GM23248 (cell line): Measurements from ENCODE around the gene STK31. TPM values are rescaled to one million over a fixed set of nuclear protein-coding genes. Genes with fewer than 3 reads are reported as not detected.
"Not testable (repeated sequence)": the region's sequence is repeated elsewhere in the genome, so short reads cannot be mapped to it uniquely, and the experiment has no call there.

ENCODE experiments used
- DNase-seq: peaks from one replicate; pipeline ENCODE4 v3.0.0-alpha.2; 2015
- H2AFZ ChIP-seq: fragments of 200-600 bp; sonication (generic); 2 replicates; pipeline ENCODE4 v1.6.1; 2016; ENCODE audit warnings: antibody characterized with exemption
- H3F3A ChIP-seq: fragments of 200-600 bp; sonication (generic); 2 replicates; pipeline ENCODE4 v1.6.1; 2016; ENCODE audit warnings: mild to moderate bottlenecking, antibody characterized with exemption, mixed run types; ENCODE audit not compliant: insufficient read depth
- H3K27ac ChIP-seq: fragments of 200-600 bp; sonication (generic); 2 replicates; pipeline ENCODE4 v1.5.1; 2016; ENCODE audit warnings: mild to moderate bottlenecking
- H3K27me3 ChIP-seq: fragments of 200-600 bp; sonication (generic); replicated peaks from 2 replicates; pipeline ENCODE4 v1.6.1; 2016; ENCODE audit warnings: mild to moderate bottlenecking; ENCODE audit not compliant: insufficient read depth
- H3K36me3 ChIP-seq: fragments of 200-600 bp; sonication (generic); 2 replicates; pipeline ENCODE4 v1.6.1; 2016; ENCODE audit warnings: low read depth, mild to moderate bottlenecking
- H3K4me1 ChIP-seq: fragments of 200-600 bp; sonication (generic); 2 replicates; pipeline ENCODE4 v1.6.1; 2016; ENCODE audit warnings: mild to moderate bottlenecking; ENCODE audit not compliant: insufficient read depth
- H3K4me2 ChIP-seq: fragments of 200-600 bp; sonication (generic); one replicate; pipeline ENCODE4 v1.6.1; 2016; ENCODE audit warnings: mild to moderate bottlenecking; ENCODE audit not compliant: unreplicated experiment
- H3K4me3 ChIP-seq: fragments of 200-600 bp; sonication (generic); 2 replicates; pipeline ENCODE4 v1.5.1; 2016; ENCODE audit warnings: mild to moderate bottlenecking
- H3K79me2 ChIP-seq: fragments of 200-600 bp; sonication (generic); 2 replicates; pipeline ENCODE4 v1.6.1; 2016; ENCODE audit warnings: mild to moderate bottlenecking; ENCODE audit not compliant: insufficient read depth
- H3K9ac ChIP-seq: fragments of 200-600 bp; sonication (generic); 2 replicates; pipeline ENCODE4 v1.6.1; 2016; ENCODE audit warnings: mild to moderate bottlenecking
- H3K9me2 ChIP-seq: fragments of 200-600 bp; sonication (generic); 2 replicates; pipeline ENCODE4 v1.6.1; 2016; ENCODE audit warnings: mixed run types, mild to moderate bottlenecking, moderate library complexity; ENCODE audit not compliant: insufficient read depth
- H3K9me3 ChIP-seq: fragments of 200-600 bp; sonication (generic); one replicate; pipeline ENCODE4 v1.6.1; 2017; ENCODE audit warnings: low read depth
- H4K20me1 ChIP-seq: fragments of 200-600 bp; sonication (generic); 2 replicates; pipeline ENCODE4 v1.6.0; 2016; ENCODE audit not compliant: insufficient read depth
- EZH2 ChIP-seq: fragments of 200-600 bp; sonication (generic); IDR thresholded peaks from 2 replicates; pipeline ENCODE4 v1.6.1; 2018; ENCODE audit warnings: antibody characterized with exemption, mild to moderate bottlenecking; ENCODE audit not compliant: insufficient read depth, poor library complexity, severe bottlenecking
- EZH2phosphoT487 ChIP-seq: fragments of 200-600 bp; sonication (generic); IDR thresholded peaks from 2 replicates; pipeline ENCODE4 v1.6.1; 2018; ENCODE audit warnings: antibody characterized with exemption, moderate library complexity, mild to moderate bottlenecking, low read depth; ENCODE audit not compliant: insufficient read depth
- WGBS, 2 experiments: methylation state at CpG; one replicate each; pipeline ENCODE4 v1.1.6; 2015 to 2017; ENCODE audit warnings: low lambda C conversion rate in 2 of 2, low coverage in 1 of 2; ENCODE audit errors: missing lambda C conversion rate in 2 of 2; 5-methylcytosine and 5-hydroxymethylcytosine counted together
- in situ Hi-C: fragments of 300-500 bp; cut with MboI; formaldehyde crosslinking; loops from 2 replicates; pipeline ENCODE4 v1.15.0; 2020
- polyA plus RNA-seq: library from polyadenylated mRNA; unstranded; fragments of >200 nt; fragmentation: Nextera tagmentation; extraction: Ambion mirVana; gene quantifications from 2 replicates; pipeline ENCODE4 v1.2.1, GENCODE V29; 2016
- total RNA-seq: library from RNA; depleted of rRNA; stranded (reverse); fragments of >200 nt; shearing (Covaris generic); gene quantifications from 2 replicates; pipeline ENCODE4 v1.2.3, GENCODE V29; 2014

The STK31 gene
- total and polyA plus RNA-seq, 2 experiments from 2014 or later: not detected

DNA sequence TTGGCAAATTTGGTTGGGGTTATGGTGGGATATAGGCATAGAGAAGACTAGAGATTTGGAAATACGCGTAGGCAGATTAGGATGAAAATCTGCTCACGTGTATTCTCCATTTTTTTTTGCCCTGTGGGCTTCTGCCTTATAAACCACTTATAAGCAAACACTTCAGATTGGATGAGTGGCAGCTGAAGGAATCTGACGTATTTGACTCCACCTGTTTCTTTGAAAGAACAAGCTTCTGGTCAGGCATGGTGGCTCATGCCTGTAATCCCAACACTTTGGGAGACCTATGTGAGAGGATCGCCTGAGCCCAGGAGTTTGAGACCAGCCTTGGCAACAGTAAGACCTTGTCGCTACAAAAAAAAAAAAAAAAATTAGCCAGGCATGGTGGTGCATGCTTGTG, 5.1 kb downstream of the STK31 start:
- Histone ChIP-seq H3K27ac (no peak overlapping the region), H3K9me3 (no peaks in the 10 kb centered on the region), H3K4me3 (no peak overlapping the region), H3K27me3 (no peaks in the 10 kb centered on the region), H2AFZ (no peak overlapping the region), H3K4me1 (peaks cover 18% of the 10 kb centered on the region), H3K36me3 (no peaks in the 10 kb centered on the region), H3K9me2 (no peaks in the 10 kb centered on the region), H3K79me2 (no peaks in the 10 kb centered on the region), H3F3A (peaks cover 10% of the 10 kb centered on the region; the same call in 1 of the 2 replicates), H4K20me1 (no peaks in the 10 kb centered on the region), H3K9ac (no peak overlapping the region), H3K4me2 (no peak overlapping the region)
- WGBS, 2 experiments: 89 to 90% methylated on average over 6 of the region's 6 CpGs
- in situ Hi-C loops: no loop called here
- no peak for DNase-seq
- TF ChIP-seq EZH2 (no peak), EZH2phosphoT487 (no peak)

DNA sequence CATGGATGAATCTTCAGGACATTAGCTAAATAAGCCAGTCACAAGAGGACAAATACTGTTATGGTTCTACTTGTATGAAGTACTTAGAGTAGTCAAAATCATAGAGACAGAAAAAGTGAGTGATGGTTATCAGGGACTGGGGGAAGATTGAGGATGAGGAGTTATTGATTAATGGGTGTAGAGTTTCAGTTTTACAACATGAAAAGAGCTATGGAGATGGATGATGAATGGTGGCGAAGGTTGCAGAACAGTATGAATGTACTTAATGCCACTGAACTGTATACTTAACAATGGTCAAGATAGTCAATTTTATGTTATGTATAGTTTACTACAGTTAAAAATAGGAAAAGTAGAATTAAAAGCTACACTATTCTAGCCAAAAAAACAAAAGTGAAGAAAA, 7.8 kb downstream of the STK31 start:
- 95 to 100% methylated on average over 1 of the region's 1 CpG for WGBS, 2 experiments
- in situ Hi-C loops: no loop called here

DNA sequence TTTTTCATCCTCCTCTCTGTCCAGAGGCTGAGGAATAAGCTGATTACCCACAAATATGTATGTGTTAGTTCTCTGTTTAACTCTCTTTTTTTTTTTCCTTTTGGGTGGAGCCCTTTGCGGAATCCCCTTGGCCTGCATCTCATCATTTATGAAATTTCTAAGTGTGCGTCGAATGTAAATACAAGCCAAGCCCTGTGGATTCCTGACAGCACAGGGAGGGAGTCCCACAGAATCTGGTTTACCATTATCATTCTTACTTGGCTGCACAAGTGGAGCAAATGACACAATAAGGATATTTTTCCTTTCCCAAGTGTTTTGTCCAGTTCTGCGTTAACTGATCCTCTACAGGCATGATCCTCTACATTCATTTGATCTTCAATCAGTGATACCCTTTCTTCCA, 11.4 kb downstream of the STK31 start:
- DNase-seq: no peak
- H3K9ac ChIP-seq: no peak overlapping the region
- TF ChIP-seq EZH2phosphoT487 (no peak), EZH2 (no peak)
- H3F3A ChIP-seq: no peaks in the 10 kb centered on the region
- H3K27ac ChIP-seq: no peak overlapping the region
- in situ Hi-C loops: no loop called here
- H3K36me3 ChIP-seq: no peaks in the 10 kb centered on the region
- H3K4me2 ChIP-seq: no peak overlapping the region
- H3K4me3 ChIP-seq: no peak overlapping the region
- H3K4me1 ChIP-seq: no peaks in the 10 kb centered on the region
- no peaks in the 10 kb centered on the region for H3K9me3 ChIP-seq
- 0 out of 2 replicates have a peak, but pooled peaks cover 5% of the 10 kb centered on the region for H3K27me3 ChIP-seq
- H4K20me1 ChIP-seq: no peaks in the 10 kb centered on the region
- H3K79me2 ChIP-seq: no peaks in the 10 kb centered on the region
- 54 to 57% methylated on average over 4 of the region's 4 CpGs for WGBS, 2 experiments
- H2AFZ ChIP-seq: no peak overlapping the region
- no peaks in the 10 kb centered on the region for H3K9me2 ChIP-seq

More for the DNA sequence above, 7.8 kb downstream of the STK31 start:
- no peaks in the 10 kb centered on the region for H3K27me3 ChIP-seq
- H3K79me2 ChIP-seq: no peaks in the 10 kb centered on the region
- no peaks in the 10 kb centered on the region for H3K9me3 ChIP-seq
- no peak for DNase-seq
- H3K9me2 ChIP-seq: no peaks in the 10 kb centered on the region
- no peaks in the 10 kb centered on the region for H4K20me1 ChIP-seq
- H3K27ac ChIP-seq: no peak overlapping the region
- no peak overlapping the region for H3K4me2 ChIP-seq
- no peak overlapping the region for H2AFZ ChIP-seq
- H3K4me3 ChIP-seq: no peak overlapping the region
- H3F3A ChIP-seq: peaks cover 10% of the 10 kb centered on the region; the same call in 1 of the 2 replicates
- no peak for TF ChIP-seq EZH2
- no peak for TF ChIP-seq EZH2phosphoT487
- peaks cover 17% of the 10 kb centered on the region for H3K4me1 ChIP-seq
- H3K36me3 ChIP-seq: no peaks in the 10 kb centered on the region
- no peak overlapping the region for H3K9ac ChIP-seq

- H3K4me2 ChIP-seq, H3K79me2 ChIP-seq, H3K27me3 ChIP-seq, H3K9me2 ChIP-seq, H4K20me1 ChIP-seq, H3F3A ChIP-seq, DNase-seq, H3K27ac ChIP-seq, H2AFZ ChIP-seq, H3K9ac ChIP-seq, H3K4me1 ChIP-seq, H3K4me3 ChIP-seq, H3K36me3 ChIP-seq, in situ Hi-C loops, H3K9me3 ChIP-seq: not testable (repeated sequence)
- WGBS, 2 experiments: 82 to 85% methylated on average over 21 of the region's 21 CpGs
Measured at GRCh38 chr7:23722587-23723216, 12.7 kb downstream of the STK31 start.

- H3K9ac ChIP-seq, H3K4me2 ChIP-seq, H3K27me3 ChIP-seq, DNase-seq, in situ Hi-C loops, H4K20me1 ChIP-seq, H3K79me2 ChIP-seq, H3K9me2 ChIP-seq, H3F3A ChIP-seq, H3K36me3 ChIP-seq, H3K4me1 ChIP-seq, H3K27ac ChIP-seq, H2AFZ ChIP-seq, H3K4me3 ChIP-seq, H3K9me3 ChIP-seq: not testable (repeated sequence)
- WGBS, 2 experiments: 75 to 78% methylated on average over 4 of the region's 4 CpGs
Measured at GRCh38 chr7:23724113-23724512, 14.1 kb downstream of the STK31 start.
